ENCODE results near the gene MUC6. TPM values are rescaled to one million over a fixed set of nuclear protein-coding genes. Genes with fewer than 3 reads are reported as not detected.

MUC6 gene
- total RNA-seq, 1 donor from 2014 or later = not detected

DNA sequence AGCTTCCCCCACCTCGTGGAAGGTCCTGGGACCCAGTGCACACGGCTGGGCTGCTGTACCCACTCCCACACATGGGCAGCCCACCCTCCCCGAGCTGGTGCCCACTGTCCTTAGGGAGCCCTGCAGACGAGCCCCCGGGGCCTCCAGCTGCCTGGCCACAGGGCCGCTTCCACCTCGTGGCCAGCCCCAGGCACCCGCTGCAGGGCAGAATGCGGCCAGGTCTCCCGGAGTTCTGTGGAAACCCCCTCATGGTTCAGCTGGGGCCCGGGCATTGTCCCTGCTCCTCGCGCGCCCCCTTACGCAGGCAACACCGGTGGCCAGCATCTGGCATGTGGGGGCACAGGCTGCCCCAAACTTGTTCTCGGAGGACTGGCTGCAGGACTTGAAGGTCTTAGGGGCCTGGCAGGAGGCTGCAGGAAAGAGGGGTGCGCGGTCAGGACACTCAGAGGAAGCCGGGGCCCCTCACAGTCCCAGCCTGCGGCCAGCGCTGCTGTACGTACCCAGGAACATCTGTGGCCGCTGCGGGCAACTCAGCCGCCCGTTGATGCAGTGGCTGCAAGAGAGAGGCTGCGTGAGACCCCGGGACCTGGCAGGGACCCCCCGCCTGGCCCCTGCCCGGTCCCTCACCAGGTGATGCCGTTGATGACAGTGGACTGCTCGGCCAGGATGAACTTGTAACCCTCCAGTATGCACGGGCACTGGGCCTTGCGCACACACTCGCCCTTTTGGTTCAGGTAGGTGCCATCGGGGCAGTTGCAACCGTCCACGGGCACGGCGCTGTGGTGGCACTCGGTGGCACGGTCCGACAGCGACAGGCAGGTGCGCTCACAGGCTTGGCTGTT is 9.7 kb downstream of the MUC6 start:
- TF ChIP-seq, protein P1, sequence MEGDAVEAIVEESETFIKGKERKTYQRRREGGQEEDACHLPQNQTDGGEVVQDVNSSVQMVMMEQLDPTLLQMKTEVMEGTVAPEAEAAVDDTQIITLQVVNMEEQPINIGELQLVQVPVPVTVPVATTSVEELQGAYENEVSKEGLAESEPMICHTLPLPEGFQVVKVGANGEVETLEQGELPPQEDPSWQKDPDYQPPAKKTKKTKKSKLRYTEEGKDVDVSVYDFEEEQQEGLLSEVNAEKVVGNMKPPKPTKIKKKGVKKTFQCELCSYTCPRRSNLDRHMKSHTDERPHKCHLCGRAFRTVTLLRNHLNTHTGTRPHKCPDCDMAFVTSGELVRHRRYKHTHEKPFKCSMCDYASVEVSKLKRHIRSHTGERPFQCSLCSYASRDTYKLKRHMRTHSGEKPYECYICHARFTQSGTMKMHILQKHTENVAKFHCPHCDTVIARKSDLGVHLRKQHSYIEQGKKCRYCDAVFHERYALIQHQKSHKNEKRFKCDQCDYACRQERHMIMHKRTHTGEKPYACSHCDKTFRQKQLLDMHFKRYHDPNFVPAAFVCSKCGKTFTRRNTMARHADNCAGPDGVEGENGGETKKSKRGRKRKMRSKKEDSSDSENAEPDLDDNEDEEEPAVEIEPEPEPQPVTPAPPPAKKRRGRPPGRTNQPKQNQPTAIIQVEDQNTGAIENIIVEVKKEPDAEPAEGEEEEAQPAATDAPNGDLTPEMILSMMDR (IDR thresholded peaks at IDR 0.05) = no peak
- DNase-seq (no peak), ATAC-seq (no peak)
- H3K4me1 ChIP-seq = no peaks in the 10 kb centered on the region
- intact Hi-C loops (cut with DNase I) = no loop called here
- no peaks in the 10 kb centered on the region for H3K27me3 ChIP-seq
- no peaks in the 10 kb centered on the region for H3K9me3 ChIP-seq
- no peak overlapping the region for H3K27ac ChIP-seq
- no peaks in the 10 kb centered on the region for H3K36me3 ChIP-seq
- no peak overlapping the region for H3K4me3 ChIP-seq

DNA sequence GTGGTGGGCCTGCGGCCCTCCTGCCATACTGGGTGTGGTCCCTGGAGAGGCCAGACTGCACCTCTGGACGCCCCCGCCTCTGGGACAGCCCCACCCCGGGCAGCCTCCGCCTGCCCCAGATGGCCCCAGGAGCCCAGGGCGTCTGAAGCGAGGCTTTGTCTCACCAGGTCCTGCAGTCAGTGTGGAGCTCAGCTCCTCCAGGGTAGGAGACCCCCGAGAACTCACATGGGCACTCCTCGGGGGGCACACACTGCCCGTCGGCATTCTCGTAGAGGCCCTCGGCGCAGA is 10.4 kb downstream of the MUC6 start:
- ATAC-seq = no peak
- no peak for DNase-seq
- no peaks in the 10 kb centered on the region for H3K27me3 ChIP-seq
- H3K36me3 ChIP-seq = no peaks in the 10 kb centered on the region
- intact Hi-C loops (cut with DNase I) = no loop called here
- no peaks in the 10 kb centered on the region for H3K9me3 ChIP-seq
- TF ChIP-seq, protein P1 (IDR thresholded peaks at IDR 0.05) = no peak
- no peak overlapping the region for H3K4me3 ChIP-seq
- no peaks in the 10 kb centered on the region for H3K4me1 ChIP-seq
- no peak overlapping the region for H3K27ac ChIP-seq

DNA sequence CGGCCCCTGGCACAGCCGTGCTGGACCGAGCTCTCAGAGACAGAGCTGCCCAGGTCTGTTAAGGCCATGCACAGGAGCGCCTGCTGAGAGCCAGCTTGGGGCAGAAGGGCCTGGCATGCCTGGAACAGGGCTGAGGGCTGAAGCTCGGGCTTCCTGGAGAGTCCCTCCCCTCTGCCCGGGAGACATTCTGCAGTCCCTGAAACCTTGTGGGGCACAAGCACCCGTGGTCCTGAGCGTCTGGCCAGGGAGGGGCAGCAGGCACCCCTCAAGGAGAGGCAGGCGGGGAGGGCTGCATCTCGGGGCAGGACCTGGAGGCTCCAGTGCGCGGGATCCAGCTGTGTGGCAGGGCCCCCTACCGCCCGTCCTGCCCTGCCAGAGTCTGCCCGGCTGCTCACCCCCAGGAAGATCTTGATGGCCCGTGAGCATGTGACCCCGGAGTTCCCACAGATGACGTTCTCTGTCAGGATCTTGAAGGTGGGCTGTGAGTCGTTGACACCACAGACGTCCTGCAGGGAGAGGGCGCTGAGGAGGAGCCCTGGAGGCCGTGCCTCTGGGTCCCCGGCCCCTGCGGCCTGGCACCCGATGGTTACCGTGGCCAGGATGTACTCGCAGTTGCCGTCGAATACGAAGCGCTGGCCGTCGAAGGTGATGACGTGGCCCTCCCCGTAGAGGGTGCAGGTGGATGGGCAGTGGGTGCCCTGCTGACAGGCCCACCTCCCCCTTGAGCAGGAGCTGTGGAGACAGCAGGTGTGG is 10.9 kb downstream of the MUC6 start:
- Histone ChIP-seq H3K4me1 (no peaks in the 10 kb centered on the region), H3K4me3 (no peak overlapping the region), H3K27ac (no peak overlapping the region), H3K27me3 (no peaks in the 10 kb centered on the region), H3K9me3 (no peaks in the 10 kb centered on the region), H3K36me3 (no peaks in the 10 kb centered on the region)
- TF ChIP-seq, protein P1 (IDR thresholded peaks at IDR 0.05) = no peak
- intact Hi-C loops (cut with DNase I) = no loop called here
- ATAC-seq = no peak
- DNase-seq = no peak

DNA sequence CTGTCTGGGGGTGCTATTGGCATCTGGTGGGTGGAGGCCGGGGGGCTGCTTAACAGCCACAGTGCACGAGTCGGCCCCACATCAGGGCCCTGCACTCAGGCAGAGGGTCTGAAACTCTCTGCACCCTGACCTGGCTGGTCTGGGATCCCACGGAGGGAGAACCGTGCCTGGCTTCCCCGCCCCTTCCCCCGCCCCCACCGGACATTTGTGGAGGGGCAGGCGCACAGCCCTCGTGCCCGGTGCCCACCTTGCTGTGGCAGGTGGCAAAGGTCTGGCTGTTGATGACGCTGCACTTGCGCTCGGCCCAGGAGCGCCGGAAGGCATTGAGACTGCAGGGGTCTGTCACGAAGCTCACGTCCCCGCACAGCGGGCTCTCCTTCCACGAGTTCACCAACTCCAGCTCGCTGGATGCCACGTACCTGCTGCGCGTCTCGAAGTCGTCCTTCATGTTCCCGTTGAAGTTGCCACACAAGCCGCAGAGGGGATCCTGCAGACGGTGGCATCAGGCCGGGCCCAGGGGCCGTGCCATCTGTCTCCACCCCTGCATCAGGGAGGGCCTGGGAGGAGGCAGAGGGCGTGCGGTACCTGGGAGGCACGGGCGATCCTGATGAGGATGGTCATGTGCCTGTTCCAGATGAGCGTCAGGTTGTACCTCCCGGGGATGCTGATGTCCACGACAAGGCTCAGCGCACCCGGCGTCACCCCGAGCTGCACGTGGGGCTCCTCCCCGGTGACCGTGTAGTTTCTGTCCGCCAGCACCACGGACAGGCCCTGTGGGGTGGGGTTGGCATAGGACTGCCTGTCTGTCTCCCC is 11.7 kb downstream of the MUC6 start:
- Histone ChIP-seq H3K27ac (no peak overlapping the region), H3K27me3 (no peaks in the 10 kb centered on the region), H3K4me3 (no peak overlapping the region), H3K4me1 (no peaks in the 10 kb centered on the region), H3K36me3 (no peaks in the 10 kb centered on the region), H3K9me3 (no peaks in the 10 kb centered on the region)
- intact Hi-C loops (cut with DNase I) = no loop called here
- TF ChIP-seq, protein P1 (IDR thresholded peaks at IDR 0.05) = no peak
- ATAC-seq (no peak), DNase-seq (no peak)

DNA sequence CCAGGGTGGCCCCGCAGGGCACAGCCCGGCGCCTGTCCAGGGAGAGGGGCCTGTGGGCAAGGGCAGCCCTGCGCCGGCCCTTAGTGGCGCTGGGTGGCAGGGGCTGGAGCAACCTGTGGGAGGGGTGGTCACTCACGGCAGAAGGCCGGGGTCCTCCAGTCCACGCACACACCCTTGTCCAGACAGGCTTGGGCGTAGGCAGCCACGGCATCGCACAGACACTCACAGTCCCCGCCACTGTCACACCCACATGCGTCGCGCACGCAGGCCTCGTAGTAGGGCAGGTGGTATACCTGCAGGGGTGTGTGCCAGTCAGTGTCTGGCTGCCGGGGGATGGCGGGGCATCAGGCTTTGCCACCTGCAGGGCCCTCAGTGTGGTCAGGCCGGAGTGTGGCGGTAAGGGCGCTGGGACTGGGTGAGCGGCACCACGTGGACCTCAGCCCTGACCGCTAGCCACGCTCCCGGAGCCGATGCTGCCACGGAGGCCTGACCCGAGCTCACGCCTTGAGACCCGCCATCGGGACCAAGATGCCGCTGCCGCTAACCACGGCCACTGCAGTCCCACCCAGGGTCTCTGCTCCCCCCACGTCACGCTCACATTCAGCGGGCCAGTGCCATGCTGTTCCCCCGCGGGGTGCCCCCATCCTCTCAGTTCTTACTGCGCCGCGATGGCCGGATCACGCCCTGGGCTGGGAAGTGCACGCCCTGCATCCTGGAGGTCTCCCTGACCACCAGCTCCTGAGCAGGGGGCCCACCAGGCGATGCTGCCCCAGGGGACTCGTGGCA is 12.5 kb downstream of the MUC6 start:
- H3K4me3 ChIP-seq = no peak overlapping the region
- TF ChIP-seq, protein P1 (IDR thresholded peaks at IDR 0.05) = no peak
- no peak overlapping the region for H3K27ac ChIP-seq
- no peaks in the 10 kb centered on the region for H3K9me3 ChIP-seq
- H3K27me3 ChIP-seq = no peaks in the 10 kb centered on the region
- no peaks in the 10 kb centered on the region for H3K4me1 ChIP-seq
- ATAC-seq = no peak
- no peaks in the 10 kb centered on the region for H3K36me3 ChIP-seq
- DNase-seq = no peak
- intact Hi-C loops (cut with DNase I) = no loop called here
